Measurements from ENCODE around the gene TSPYL6.
"Not testable (repeated sequence)": the region's sequence is repeated elsewhere in the genome, so short reads cannot be mapped to it uniquely, and the experiment has no call there.

The TSPYL6 gene

DNA sequence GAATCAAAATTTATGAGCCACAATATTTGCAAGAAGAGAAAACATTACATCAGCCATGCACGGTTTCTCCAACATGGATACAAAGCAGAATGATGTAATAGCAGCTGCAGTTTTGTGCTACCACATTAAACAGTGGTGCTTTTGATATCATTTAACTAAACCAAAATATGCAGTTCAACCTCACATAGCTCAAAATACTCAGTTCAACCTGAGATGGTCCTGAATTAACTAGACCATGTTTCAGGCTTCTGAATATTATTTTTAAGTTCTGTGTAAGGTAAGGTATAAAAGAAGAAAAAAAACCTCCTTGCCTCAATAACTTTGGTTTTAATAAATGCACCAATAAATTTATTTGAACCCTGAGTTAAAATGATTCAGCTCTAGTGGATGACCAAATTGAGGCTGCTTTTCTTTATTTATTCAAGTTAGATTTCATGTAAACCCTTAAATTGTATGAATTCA lies 18.8 kb upstream of the TSPYL6 start:
- no peaks in the 10 kb centered on the region for H3K36me3 ChIP-seq
- H3K4me3 ChIP-seq (ENCODE audit: low read depth in 1 of 2, low read length in 1 of 2): no peak overlapping the region
- TF ChIP-seq CTCF (IDR thresholded peaks at IDR 0.05): no peak
- H3K27ac ChIP-seq: no peak overlapping the region
- H3K9me3 ChIP-seq: no peaks in the 10 kb centered on the region
- no peaks in the 10 kb centered on the region for H3K27me3 ChIP-seq
- no peaks in the 10 kb centered on the region for H3K4me1 ChIP-seq (ENCODE audit: control insufficient read depth in 1 of 2, insufficient read depth in 1 of 2, low read depth in 1 of 2, low read length in 1 of 2)

DNA sequence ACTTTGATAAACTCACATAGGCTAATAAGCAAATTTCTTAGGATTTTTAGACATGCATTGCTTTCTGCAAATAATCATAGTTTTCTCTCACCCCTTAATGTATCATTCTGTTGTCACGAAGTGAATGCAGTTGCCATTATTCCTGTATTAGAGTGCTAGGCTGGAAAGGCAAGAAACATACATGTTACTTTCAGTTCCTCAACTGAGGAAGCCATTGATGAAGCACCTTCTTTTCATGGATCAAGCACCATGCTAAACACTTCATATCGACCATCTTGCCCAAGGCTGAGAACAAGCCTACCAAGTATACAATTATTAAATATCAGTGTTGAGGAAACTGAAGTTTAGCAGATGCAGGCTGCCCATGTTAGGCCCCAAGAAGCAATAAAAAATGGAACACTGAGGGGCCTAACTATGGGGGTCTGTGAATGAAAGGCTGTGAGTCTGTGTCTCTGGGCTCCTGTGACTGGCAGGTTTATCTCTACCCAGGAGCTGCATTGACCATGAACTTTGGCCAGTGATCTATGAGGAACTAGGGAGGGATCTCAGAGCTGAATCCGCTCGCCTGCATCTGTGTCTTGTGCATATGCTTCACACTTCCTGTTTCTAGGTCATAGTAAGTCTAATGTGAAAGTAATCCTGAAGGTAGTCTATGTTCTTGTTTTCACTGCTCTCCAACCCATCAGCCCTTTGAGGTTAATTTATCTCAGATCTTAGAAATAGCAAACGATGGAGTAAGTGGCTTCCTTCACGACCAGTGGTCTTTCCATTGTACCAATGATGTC lies 16.0 kb upstream of the TSPYL6 start:
- no peak overlapping the region for H3K27ac ChIP-seq
- H3K27me3 ChIP-seq: no peaks in the 10 kb centered on the region
- no peaks in the 10 kb centered on the region for H3K4me1 ChIP-seq (ENCODE audit: control insufficient read depth in 1 of 2, insufficient read depth in 1 of 2, low read depth in 1 of 2, low read length in 1 of 2)
- H3K36me3 ChIP-seq: no peaks in the 10 kb centered on the region
- no peak overlapping the region for H3K4me3 ChIP-seq (ENCODE audit: low read depth in 1 of 2, low read length in 1 of 2)
- no peak for TF ChIP-seq CTCF (IDR thresholded peaks at IDR 0.05)
- no peaks in the 10 kb centered on the region for H3K9me3 ChIP-seq

GRCh38 chr2:54271189-54271588 lies 15.2 kb upstream of the TSPYL6 start:
- Histone ChIP-seq H3K4me1 (ENCODE audit: control insufficient read depth in 1 of 2, insufficient read depth in 1 of 2, low read depth in 1 of 2, low read length in 1 of 2) (no peaks in the 10 kb centered on the region), H3K36me3 (no peaks in the 10 kb centered on the region), H3K9me3 (no peaks in the 10 kb centered on the region), H3K27me3 (no peaks in the 10 kb centered on the region), H3K27ac (no peak overlapping the region), H3K4me3 (ENCODE audit: low read depth in 1 of 2, low read length in 1 of 2) (no peak overlapping the region)
- no peak for TF ChIP-seq CTCF (IDR thresholded peaks at IDR 0.05)

DNA sequence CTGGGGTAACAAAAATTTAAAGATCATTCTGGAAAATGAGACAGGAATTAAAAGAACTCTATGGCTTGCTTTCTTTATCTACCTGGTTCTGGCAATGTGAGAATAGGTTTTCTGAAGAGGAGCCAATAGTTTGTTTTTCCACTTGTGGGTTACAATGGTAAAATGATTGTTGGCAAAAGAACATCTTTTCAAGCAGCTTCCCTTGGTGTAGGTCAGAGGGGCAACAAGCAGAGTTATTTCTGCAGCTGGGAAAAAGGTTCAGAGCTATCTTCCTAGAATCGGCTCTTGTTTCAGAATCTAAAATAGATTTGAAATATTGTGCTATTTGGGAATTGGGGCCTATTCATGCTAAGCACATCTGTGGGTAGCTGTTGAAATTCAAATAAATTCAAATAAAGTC lies 11.5 kb upstream of the TSPYL6 start:
- Histone ChIP-seq H3K4me1 (ENCODE audit: control insufficient read depth in 1 of 2, insufficient read depth in 1 of 2, low read depth in 1 of 2, low read length in 1 of 2) (no peaks in the 10 kb centered on the region), H3K9me3 (no peaks in the 10 kb centered on the region), H3K4me3 (ENCODE audit: low read depth in 1 of 2, low read length in 1 of 2) (no peak overlapping the region), H3K27me3 (no peaks in the 10 kb centered on the region), H3K27ac (no peak overlapping the region), H3K36me3 (no peaks in the 10 kb centered on the region)
- no peak for TF ChIP-seq CTCF (IDR thresholded peaks at IDR 0.05)

DNA sequence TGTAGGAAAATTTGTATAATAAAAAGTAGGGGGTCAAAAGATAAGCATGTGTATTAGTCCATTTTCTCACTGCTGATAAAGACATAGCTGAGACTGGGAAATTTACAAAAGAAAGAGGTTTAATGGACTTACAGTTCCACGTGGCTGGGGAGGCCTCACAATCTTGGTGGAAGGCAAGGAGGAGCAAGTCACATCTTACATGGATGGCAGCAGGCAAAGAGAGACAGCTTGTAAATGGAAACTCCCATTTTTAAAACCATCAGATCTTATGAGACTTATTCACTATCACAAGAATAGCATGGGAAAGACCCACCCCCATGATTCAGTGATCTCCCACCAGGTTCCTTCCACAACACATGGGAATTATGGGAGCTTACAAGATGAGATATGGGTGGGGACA lies 9.1 kb upstream of the TSPYL6 start:
- H3K4me3 ChIP-seq (ENCODE audit: low read depth in 1 of 2, low read length in 1 of 2); H3K9me3 ChIP-seq; H3K4me1 ChIP-seq (ENCODE audit: control insufficient read depth in 1 of 2, insufficient read depth in 1 of 2, low read depth in 1 of 2, low read length in 1 of 2); H3K27ac ChIP-seq; H3K27me3 ChIP-seq; H3K36me3 ChIP-seq: not testable (repeated sequence)

DNA sequence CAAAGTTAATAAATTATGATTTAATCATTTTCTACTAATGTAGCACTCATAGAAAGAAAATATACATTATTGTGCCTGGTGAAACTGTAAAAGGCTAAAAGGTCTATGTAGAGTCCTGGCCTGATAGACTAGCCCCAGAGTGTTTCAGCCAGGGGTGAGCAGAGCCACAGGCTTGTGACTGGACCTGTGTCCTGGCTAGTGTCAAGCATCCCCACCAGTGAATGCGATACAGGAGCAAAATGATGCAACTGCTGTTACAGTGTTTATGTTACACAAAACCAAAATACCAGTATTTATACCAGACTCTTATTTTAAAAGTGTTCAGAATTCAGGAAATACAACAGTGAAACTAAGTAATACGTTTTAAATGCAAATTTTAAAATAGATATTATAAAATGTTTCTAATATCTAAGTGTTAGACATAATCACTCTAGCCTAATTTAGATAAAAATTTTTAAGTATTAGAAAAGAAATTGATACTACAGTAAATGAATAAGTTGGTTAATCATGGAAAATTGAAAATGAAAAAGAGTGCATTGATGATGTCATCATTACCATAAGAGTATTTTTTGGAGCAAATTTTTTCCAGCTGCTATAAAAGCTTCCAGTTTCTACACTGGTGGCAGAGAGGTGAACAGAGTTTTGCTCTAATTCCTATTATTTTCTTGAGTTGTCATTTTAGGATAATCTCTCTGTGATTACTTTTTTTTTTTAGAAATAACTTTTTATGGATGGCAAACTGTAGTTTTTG lies 6.2 kb upstream of the TSPYL6 start:
- Histone ChIP-seq H3K27me3 (no peaks in the 10 kb centered on the region), H3K36me3 (no peaks in the 10 kb centered on the region), H3K4me3 (ENCODE audit: low read depth in 1 of 2, low read length in 1 of 2) (no peak overlapping the region), H3K9me3 (no peaks in the 10 kb centered on the region), H3K27ac (no peak overlapping the region), H3K4me1 (ENCODE audit: control insufficient read depth in 1 of 2, insufficient read depth in 1 of 2, low read depth in 1 of 2, low read length in 1 of 2) (no peaks in the 10 kb centered on the region)
- no peak for TF ChIP-seq CTCF (IDR thresholded peaks at IDR 0.05)

Measured in neutrophil (primary cell).